ENCODE measurements around the gene PEAK1. TPM values are rescaled to one million over a fixed set of nuclear protein-coding genes. Genes with fewer than 3 reads are reported as not detected.

The PEAK1 gene
- total and polyA plus RNA-seq, 10 of the 15 experiments (the other 5 are each of a cell fraction or from before 2014, with no cell fraction given): 0.62 to 24.2 (median 11.2) TPM

- TF ChIP-seq, protein P1, sequence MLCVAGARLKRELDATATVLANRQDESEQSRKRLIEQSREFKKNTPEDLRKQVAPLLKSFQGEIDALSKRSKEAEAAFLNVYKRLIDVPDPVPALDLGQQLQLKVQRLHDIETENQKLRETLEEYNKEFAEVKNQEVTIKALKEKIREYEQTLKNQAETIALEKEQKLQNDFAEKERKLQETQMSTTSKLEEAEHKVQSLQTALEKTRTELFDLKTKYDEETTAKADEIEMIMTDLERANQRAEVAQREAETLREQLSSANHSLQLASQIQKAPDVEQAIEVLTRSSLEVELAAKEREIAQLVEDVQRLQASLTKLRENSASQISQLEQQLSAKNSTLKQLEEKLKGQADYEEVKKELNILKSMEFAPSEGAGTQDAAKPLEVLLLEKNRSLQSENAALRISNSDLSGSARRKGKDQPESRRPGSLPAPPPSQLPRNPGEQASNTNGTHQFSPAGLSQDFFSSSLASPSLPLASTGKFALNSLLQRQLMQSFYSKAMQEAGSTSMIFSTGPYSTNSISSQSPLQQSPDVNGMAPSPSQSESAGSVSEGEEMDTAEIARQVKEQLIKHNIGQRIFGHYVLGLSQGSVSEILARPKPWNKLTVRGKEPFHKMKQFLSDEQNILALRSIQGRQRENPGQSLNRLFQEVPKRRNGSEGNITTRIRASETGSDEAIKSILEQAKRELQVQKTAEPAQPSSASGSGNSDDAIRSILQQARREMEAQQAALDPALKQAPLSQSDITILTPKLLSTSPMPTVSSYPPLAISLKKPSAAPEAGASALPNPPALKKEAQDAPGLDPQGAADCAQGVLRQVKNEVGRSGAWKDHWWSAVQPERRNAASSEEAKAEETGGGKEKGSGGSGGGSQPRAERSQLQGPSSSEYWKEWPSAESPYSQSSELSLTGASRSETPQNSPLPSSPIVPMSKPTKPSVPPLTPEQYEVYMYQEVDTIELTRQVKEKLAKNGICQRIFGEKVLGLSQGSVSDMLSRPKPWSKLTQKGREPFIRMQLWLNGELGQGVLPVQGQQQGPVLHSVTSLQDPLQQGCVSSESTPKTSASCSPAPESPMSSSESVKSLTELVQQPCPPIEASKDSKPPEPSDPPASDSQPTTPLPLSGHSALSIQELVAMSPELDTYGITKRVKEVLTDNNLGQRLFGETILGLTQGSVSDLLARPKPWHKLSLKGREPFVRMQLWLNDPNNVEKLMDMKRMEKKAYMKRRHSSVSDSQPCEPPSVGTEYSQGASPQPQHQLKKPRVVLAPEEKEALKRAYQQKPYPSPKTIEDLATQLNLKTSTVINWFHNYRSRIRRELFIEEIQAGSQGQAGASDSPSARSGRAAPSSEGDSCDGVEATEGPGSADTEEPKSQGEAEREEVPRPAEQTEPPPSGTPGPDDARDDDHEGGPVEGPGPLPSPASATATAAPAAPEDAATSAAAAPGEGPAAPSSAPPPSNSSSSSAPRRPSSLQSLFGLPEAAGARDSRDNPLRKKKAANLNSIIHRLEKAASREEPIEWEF (IDR thresholded peaks at IDR 0.05; ENCODE audit: insufficient replicate concordance, low read depth, low read length): no peak
- TF ChIP-seq ZNF687 (IDR thresholded peaks at IDR 0.05): no peak
- no peak for TF ChIP-seq BCL11A (IDR thresholded peaks at IDR 0.05; ENCODE audit: low read depth, low read length)
These were observed 69.1 kb downstream of the PEAK1 start (continued) for GRCh38 chr15:77350792-77351191.

Measured in GM12878 (cell line).